22Rv1 (cell line): ENCODE measurements around the gene CABCOCO1.

Experiments used
- H3K27ac ChIP-seq: fragments of 450-650 bp; 2 replicates; pipeline ENCODE4 v1.5.1; 2017
- CTCF ChIP-seq: fragments of 450-650 bp; IDR thresholded peaks from 2 replicates; pipeline ENCODE4 v1.5.1; 2017; ENCODE audit warnings: mild to moderate bottlenecking
- ZFX ChIP-seq: fragments of 450-650 bp; IDR thresholded peaks from 2 replicates; pipeline ENCODE4 v1.6.1; 2017; ENCODE audit warnings: antibody characterized with exemption, borderline replicate concordance

Gene CABCOCO1

GRCh38 chr10:61621605-61622051 lies 41.1 kb upstream of the CABCOCO1 start:
- TF ChIP-seq CTCF (no peak), ZFX (no peak)
- no peak overlapping the region for H3K27ac ChIP-seq

- no peak overlapping the region for H3K27ac ChIP-seq
- no peak for TF ChIP-seq CTCF
- TF ChIP-seq ZFX, result no peak
Observed at GRCh38 chr10:61623161-61623560, 39.6 kb upstream of the CABCOCO1 start.

GRCh38 chr10:61626209-61626608 lies 36.5 kb upstream of the CABCOCO1 start:
- no peak overlapping the region for H3K27ac ChIP-seq
- TF ChIP-seq CTCF (no peak), ZFX (no peak)

GRCh38 chr10:61627266-61627665 lies 35.5 kb upstream of the CABCOCO1 start:
- H3K27ac ChIP-seq, result no peak overlapping the region
- TF ChIP-seq ZFX (no peak), CTCF (no peak)

- TF ChIP-seq ZFX (no peak), CTCF (no peak)
- H3K27ac ChIP-seq, result no peak overlapping the region
Observed at GRCh38 chr10:61628151-61628874, 34.4 kb upstream of the CABCOCO1 start.

GRCh38 chr10:61628875-61629513 lies 33.7 kb upstream of the CABCOCO1 start:
- TF ChIP-seq CTCF (no peak), ZFX (no peak)
- H3K27ac ChIP-seq, result no peak overlapping the region

GRCh38 chr10:61629576-61629975 lies 33.2 kb upstream of the CABCOCO1 start:
- H3K27ac ChIP-seq, result no peak overlapping the region
- TF ChIP-seq CTCF (no peak), ZFX (no peak)
